PC-3 (cell line): ENCODE measurements around the gene RNF126. TPM values are rescaled to one million over a fixed set of nuclear protein-coding genes. Genes with fewer than 3 reads are reported as not detected.
"Not testable (repeated sequence)": the region's sequence is repeated elsewhere in the genome, so short reads cannot be mapped to it uniquely, and the experiment has no call there.

ENCODE experiments used
- ATAC-seq: fragments of 200-7000 bp; cut with Tn5 transposase; 2 replicates; pipeline ENCODE4 v1.9.1; 2020; ENCODE audit warnings: mild to moderate bottlenecking, moderate library complexity
- BruUV-seq: library from RNA; stranded (reverse); fragments of 400-500 nt; replicated peaks from 2 replicates; lab custom pipeline; 2021; lab: Mats Ljungman, UMichigan
- CTCF ChIA-PET: fragments of 300-600 bp; sonication (Branson Sonifier 250); formaldehyde crosslinking; loops from one replicate; lab custom pipeline; 2022; ENCODE audit warnings: antibody characterized with exemption; lab: Charles Lee
- POLR2A ChIA-PET: fragments of 300-600 bp; sonication (Branson Sonifier 250); formaldehyde crosslinking; loops from one replicate; lab custom pipeline; 2022; ENCODE audit warnings: antibody characterized with exemption; ENCODE audit not compliant: unreplicated experiment; lab: Charles Lee
- DNase-seq: peaks from one replicate; pipeline ENCODE4 v3.0.0-alpha.2; 2015
- H2AFZ ChIP-seq: fragments of 300-600 bp; sonication (generic); 2 replicates; pipeline ENCODE4 v1.6.0; 2016; ENCODE audit warnings: antibody characterized with exemption, low read length
- H3F3A ChIP-seq: fragments of 300-600 bp; sonication (generic); one replicate; pipeline ENCODE4 v1.6.0; 2017; ENCODE audit warnings: antibody characterized with exemption, low read length, control low read depth, mild to moderate bottlenecking; ENCODE audit not compliant: unreplicated experiment
- H3K27ac ChIP-seq: fragments of 300-600 bp; sonication (generic); 2 replicates; pipeline ENCODE4 v1.5.1; 2016; ENCODE audit warnings: mild to moderate bottlenecking, low read length
- H3K27me3 ChIP-seq: fragments of 300-600 bp; sonication (generic); 2 replicates; pipeline ENCODE4 v1.6.1; 2016; ENCODE audit warnings: low read length, mixed read lengths
- H3K36me3 ChIP-seq: fragments of 300-600 bp; sonication (generic); 2 replicates; pipeline ENCODE4 v1.6.1; 2016; ENCODE audit warnings: low read depth, mixed run types, low read length, mixed read lengths
- H3K4me1 ChIP-seq: fragments of 300-600 bp; sonication (generic); 2 replicates; pipeline ENCODE4 v1.5.1; 2016; ENCODE audit warnings: low read length; ENCODE audit not compliant: insufficient read depth
- H3K4me2 ChIP-seq: fragments of 300-600 bp; sonication (generic); 2 replicates; pipeline ENCODE4 v1.6.0; 2016; ENCODE audit warnings: low read length
- H3K4me3 ChIP-seq: fragments of 300-600 bp; sonication (generic); 2 replicates; pipeline ENCODE4 v1.5.1; 2016; ENCODE audit warnings: mild to moderate bottlenecking, low read length, mixed read lengths
- H3K79me2 ChIP-seq: fragments of 300-600 bp; sonication (generic); 2 replicates; pipeline ENCODE4 v1.6.1; 2017; ENCODE audit warnings: low read length, mixed read lengths
- H3K9ac ChIP-seq: fragments of 300-600 bp; sonication (generic); 2 replicates; pipeline ENCODE4 v1.6.0; 2016; ENCODE audit warnings: mild to moderate bottlenecking, low read length
- H3K9me2 ChIP-seq: fragments of 300-600 bp; sonication (generic); replicated peaks from 2 replicates; pipeline ENCODE4 v1.6.1; 2016; ENCODE audit warnings: mixed run types, low read length, mixed read lengths
- H3K9me3 ChIP-seq: fragments of 300-600 bp; sonication (generic); 2 replicates; pipeline ENCODE4 v1.6.1; 2016; ENCODE audit warnings: low read length, mixed read lengths
- H4K20me1 ChIP-seq: fragments of 300-600 bp; sonication (generic); 2 replicates; pipeline ENCODE4 v1.6.1; 2016; ENCODE audit warnings: low read length, mixed read lengths
- EZH2 ChIP-seq: fragments of 300-600 bp; sonication (generic); IDR thresholded peaks from one replicate; pipeline ENCODE4 v1.6.1; 2017; ENCODE audit warnings: antibody characterized with exemption, mild to moderate bottlenecking, low read length; ENCODE audit not compliant: unreplicated experiment
- EZH2phosphoT487 ChIP-seq: fragments of 300-600 bp; sonication (generic); IDR thresholded peaks from 2 replicates; pipeline ENCODE4 v1.6.1; 2018; ENCODE audit warnings: mild to moderate bottlenecking, antibody characterized with exemption, low read length, borderline replicate concordance
- intact Hi-C: fragments of 100-400 bp; cut with micrococcal nuclease; formaldehyde crosslinking; loops from 2 replicates; pipeline ENCODE4 v1.9.0; 2023
- total RNA-seq: library from RNA; depleted of rRNA; stranded (reverse); fragments of >200 nt; gene quantifications from 2 replicates; pipeline ENCODE4 v1.2.3, GENCODE V29; 2014
- TF ChIP-seq, protein P1 (sequence below): fragments of 300-600 bp; sonication (generic); conservative IDR thresholded peaks from 2 replicates; pipeline ENCODE4 v1.5.1; 2017; ENCODE audit warnings: antibody characterized with exemption, low read depth, mild to moderate bottlenecking, low read length

RNF126 gene
- total RNA-seq, 1 experiment from 2014 or later, result 86.4 TPM

DNA sequence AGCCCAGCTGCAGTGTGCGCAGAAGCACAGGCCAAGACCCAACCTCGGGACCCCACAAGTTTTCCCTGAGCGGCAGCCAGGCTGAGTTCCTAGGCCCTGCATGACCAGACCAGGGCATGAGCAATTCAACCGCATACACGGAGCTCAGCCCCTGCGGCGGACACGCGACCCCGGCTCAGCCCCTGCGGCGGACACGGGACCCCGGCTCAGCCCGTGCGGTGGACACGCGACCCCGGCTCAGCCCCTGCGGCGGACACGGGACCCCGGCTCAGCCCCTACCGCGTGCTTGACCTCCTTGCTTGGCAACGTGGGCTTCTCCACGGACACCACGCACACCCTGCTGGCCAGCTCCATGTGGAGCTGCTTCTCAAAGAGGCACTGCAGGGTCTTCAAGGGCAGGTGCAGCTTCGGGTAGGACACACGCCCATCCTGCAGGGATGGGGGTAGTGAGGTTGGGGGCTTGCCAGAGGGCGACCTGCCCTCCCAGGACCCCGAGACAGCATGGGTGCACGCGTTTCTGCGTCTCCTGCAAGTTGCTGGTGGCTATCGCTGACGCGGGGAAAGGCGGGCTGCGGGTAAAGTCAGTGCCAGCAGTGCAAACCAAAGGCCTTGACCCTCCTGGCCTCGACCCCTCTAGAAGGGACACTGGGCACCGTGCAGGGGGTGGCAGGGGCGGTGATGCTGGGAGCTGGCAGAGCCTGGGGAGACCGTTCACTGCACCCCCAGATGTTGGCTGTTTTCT lies 39.7 kb downstream of the RNF126 start:
- CTCF ChIA-PET, result no interaction called here
- Histone ChIP-seq H3K36me3 (peaks cover 3% of the 10 kb centered on the region; the same call in 1 of the 2 replicates), H3F3A (no peaks in the 10 kb centered on the region), H3K4me3 (no peak overlapping the region), H3K9ac (no peak overlapping the region), H3K27me3 (no peaks in the 10 kb centered on the region), H3K4me1 (no peaks in the 10 kb centered on the region), H4K20me1 (no peaks in the 10 kb centered on the region), H2AFZ (no peak overlapping the region), H3K9me2 (no peaks in the 10 kb centered on the region), H3K79me2 (peaks cover 5% of the 10 kb centered on the region; the same call in 1 of the 2 replicates), H3K4me2 (no peak overlapping the region), H3K9me3 (no peaks in the 10 kb centered on the region), H3K27ac (no peak overlapping the region)
- POLR2A ChIA-PET, result no interaction called here
- TF ChIP-seq, protein P1, sequence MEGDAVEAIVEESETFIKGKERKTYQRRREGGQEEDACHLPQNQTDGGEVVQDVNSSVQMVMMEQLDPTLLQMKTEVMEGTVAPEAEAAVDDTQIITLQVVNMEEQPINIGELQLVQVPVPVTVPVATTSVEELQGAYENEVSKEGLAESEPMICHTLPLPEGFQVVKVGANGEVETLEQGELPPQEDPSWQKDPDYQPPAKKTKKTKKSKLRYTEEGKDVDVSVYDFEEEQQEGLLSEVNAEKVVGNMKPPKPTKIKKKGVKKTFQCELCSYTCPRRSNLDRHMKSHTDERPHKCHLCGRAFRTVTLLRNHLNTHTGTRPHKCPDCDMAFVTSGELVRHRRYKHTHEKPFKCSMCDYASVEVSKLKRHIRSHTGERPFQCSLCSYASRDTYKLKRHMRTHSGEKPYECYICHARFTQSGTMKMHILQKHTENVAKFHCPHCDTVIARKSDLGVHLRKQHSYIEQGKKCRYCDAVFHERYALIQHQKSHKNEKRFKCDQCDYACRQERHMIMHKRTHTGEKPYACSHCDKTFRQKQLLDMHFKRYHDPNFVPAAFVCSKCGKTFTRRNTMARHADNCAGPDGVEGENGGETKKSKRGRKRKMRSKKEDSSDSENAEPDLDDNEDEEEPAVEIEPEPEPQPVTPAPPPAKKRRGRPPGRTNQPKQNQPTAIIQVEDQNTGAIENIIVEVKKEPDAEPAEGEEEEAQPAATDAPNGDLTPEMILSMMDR, result no peak
- no peak for TF ChIP-seq EZH2phosphoT487
- TF ChIP-seq EZH2, result no peak
- no peak for ATAC-seq
- no TSS peak for BruUV-seq
- no peak for DNase-seq
- intact Hi-C loops, result no loop called here

DNA sequence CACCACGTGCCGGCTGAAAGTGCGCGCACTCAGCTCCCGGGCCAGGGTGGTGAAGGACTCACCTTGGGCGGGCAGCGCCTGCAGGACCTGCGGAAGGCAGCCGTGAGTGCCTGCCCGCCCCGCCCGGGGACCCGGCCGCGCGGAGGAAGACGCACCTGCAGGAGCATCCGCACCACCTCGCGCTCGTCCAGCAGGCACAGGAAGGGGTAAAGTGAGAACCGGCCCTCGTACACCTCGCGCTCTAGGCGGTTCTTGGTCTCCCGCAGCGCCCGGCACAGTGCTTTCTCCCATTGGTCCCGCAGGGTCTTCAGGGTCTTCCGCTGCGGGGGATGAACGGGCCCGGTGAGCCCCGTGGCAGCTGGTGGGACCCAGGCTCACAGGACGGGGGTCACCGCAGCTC lies 40.3 kb downstream of the RNF126 start:
- Histone ChIP-seq H3K36me3 (no peaks in the 10 kb centered on the region), H3K9ac (no peak overlapping the region), H3K79me2 (no peaks in the 10 kb centered on the region), H3F3A (no peaks in the 10 kb centered on the region), H3K4me3 (no peak overlapping the region), H3K4me2 (no peak overlapping the region), H3K9me2 (no peaks in the 10 kb centered on the region), H2AFZ (no peak overlapping the region), H3K9me3 (no peaks in the 10 kb centered on the region), H3K27ac (no peak overlapping the region), H3K27me3 (no peaks in the 10 kb centered on the region), H3K4me1 (no peaks in the 10 kb centered on the region), H4K20me1 (no peaks in the 10 kb centered on the region)
- intact Hi-C loops, result no loop called here
- CTCF ChIA-PET, result no interaction called here
- no peak for ATAC-seq
- BruUV-seq, result no TSS peak
- DNase-seq, result no peak
- POLR2A ChIA-PET, result no interaction called here
- TF ChIP-seq EZH2 (no peak), EZH2phosphoT487 (no peak)
- TF ChIP-seq, protein P1, result no peak

DNA sequence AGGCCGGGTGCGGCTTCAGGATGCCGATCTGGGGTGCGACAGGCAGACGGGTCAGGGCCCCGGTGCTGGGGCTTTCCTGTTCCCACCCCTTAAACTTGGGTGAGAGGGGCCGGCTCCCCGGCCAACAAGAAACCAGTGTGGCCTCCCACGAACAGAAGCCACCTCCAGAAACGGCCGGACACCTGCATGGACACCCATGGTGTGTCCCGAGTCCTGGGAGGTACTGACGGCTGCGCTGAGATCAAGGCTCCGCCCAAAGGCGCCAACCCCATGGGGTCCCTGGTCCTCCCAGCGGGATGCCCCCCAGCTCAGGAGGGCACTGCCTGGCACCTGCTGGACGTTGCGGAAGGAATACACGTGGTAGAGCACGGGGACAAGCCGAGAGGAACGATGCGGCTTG lies 41.2 kb downstream of the RNF126 start:
- Histone ChIP-seq H3K4me2 (no peak overlapping the region), H3K27ac (no peak overlapping the region), H3K4me1 (no peaks in the 10 kb centered on the region), H4K20me1 (no peaks in the 10 kb centered on the region), H3K79me2 (no peaks in the 10 kb centered on the region), H2AFZ (no peak overlapping the region), H3K9me2 (no peaks in the 10 kb centered on the region), H3K9me3 (no peaks in the 10 kb centered on the region), H3K9ac (no peak overlapping the region), H3K36me3 (no peaks in the 10 kb centered on the region), H3F3A (no peaks in the 10 kb centered on the region), H3K4me3 (no peak overlapping the region), H3K27me3 (no peaks in the 10 kb centered on the region)
- no peak for ATAC-seq
- no peak for DNase-seq
- TF ChIP-seq, protein P1, result no peak
- intact Hi-C loops, result no loop called here
- no TSS peak for BruUV-seq
- ChIA-PET CTCF (no interaction called here), POLR2A (no interaction called here)

DNA sequence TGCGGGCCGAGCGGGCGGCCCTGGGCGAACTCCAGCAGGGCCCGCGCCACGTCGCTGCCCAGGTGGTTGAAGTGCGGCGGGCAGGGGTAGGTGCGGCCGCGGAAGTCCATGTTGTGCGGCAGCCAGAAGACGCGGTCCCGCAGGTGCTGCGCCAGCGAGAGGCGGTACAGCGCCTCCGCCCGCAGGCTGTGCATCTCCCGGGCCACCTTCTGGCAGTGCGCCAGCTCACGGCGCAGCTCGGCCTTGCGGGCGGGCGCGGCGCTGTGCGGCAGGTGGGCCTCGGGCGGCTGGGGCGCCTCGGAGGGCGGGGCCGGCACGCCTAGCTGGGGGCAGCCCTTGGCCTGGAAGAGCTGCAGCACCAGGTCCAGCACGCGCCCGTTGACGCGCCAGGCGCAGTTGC lies 41.8 kb downstream of the RNF126 start:
- DNase-seq, H3K36me3 ChIP-seq, H3K9me2 ChIP-seq, H3K27me3 ChIP-seq, H3K4me2 ChIP-seq, H2AFZ ChIP-seq, H3K9me3 ChIP-seq, H3K4me3 ChIP-seq, H3K9ac ChIP-seq, H3K4me1 ChIP-seq, H4K20me1 ChIP-seq, H3F3A ChIP-seq, H3K27ac ChIP-seq, H3K79me2 ChIP-seq, CTCF ChIA-PET, intact Hi-C loops, ATAC-seq, POLR2A ChIA-PET, BruUV-seq: not testable (repeated sequence)
